Fibroblast of lung (primary cell): ENCODE data around the gene GHR. TPM values are rescaled to one million over a fixed set of nuclear protein-coding genes. Genes with fewer than 3 reads are reported as not detected.
A peak's percentile ranks its signal among the peaks of the same experiment; 100 is the strongest.

ENCODE experiments used
- DNase-seq, 2 donors: peaks; one replicate each; pipeline versions ENCODE4 v3.0.0 to v3.0.0-alpha.2; 2010; ENCODE audit warnings: low read depth in 2 of 2
- H2AFZ ChIP-seq: 2 replicates; pipeline ENCODE4 v1.5.1; 2012; ENCODE audit warnings: low read length, control low read depth, inconsistent platforms
- H3K27ac ChIP-seq: 2 replicates; pipeline ENCODE4 v1.5.1; 2011; ENCODE audit warnings: low read length, control low read depth; ENCODE audit not compliant: insufficient read depth
- H3K27me3 ChIP-seq: 2 replicates; pipeline ENCODE4 v1.5.1; 2011; ENCODE audit warnings: mild to moderate bottlenecking, low read length; ENCODE audit not compliant: control insufficient read depth, insufficient read depth
- H3K36me3 ChIP-seq: 2 replicates; pipeline ENCODE4 v1.5.1; 2011; ENCODE audit warnings: low read length; ENCODE audit not compliant: control insufficient read depth, insufficient read depth
- H3K4me1 ChIP-seq: 2 replicates; pipeline ENCODE4 v1.5.1; 2011; ENCODE audit warnings: low read length; ENCODE audit not compliant: control insufficient read depth, insufficient read depth; ENCODE audit errors: extremely low read depth
- H3K4me2 ChIP-seq: 2 replicates; pipeline ENCODE4 v1.5.1; 2011; ENCODE audit warnings: low read length, control low read depth; ENCODE audit not compliant: insufficient read depth; ENCODE audit errors: extremely low read depth
- H3K4me3 ChIP-seq, 4 experiments: fragments of 200-600 bp in 1 of 4; sonication (generic) in 1 of 4; replicated peaks in 1 of 4; 2 replicates each; pipeline ENCODE4 v1.5.1; 2011 to 2016; ENCODE audit warnings: low read length in 4 of 4, low read depth in 3 of 4, mild to moderate bottlenecking in 3 of 4, control low read depth in 2 of 4, inconsistent platforms in 1 of 4, mixed read lengths in 1 of 4; ENCODE audit not compliant: insufficient read depth in 1 of 4; ENCODE audit errors: control extremely low read depth in 1 of 4
- H3K79me2 ChIP-seq: 2 replicates; pipeline ENCODE4 v1.5.1; 2012; ENCODE audit warnings: mild to moderate bottlenecking, low read length, inconsistent platforms; ENCODE audit not compliant: control insufficient read depth, insufficient read depth
- H3K9ac ChIP-seq: 2 replicates; pipeline ENCODE4 v1.5.1; 2011; ENCODE audit warnings: mild to moderate bottlenecking, low read length, control low read depth; ENCODE audit not compliant: insufficient read depth
- H3K9me3 ChIP-seq: 2 replicates; pipeline ENCODE4 v1.5.1; 2012; ENCODE audit warnings: low read depth, low read length; ENCODE audit not compliant: control insufficient read depth, insufficient read depth
- H4K20me1 ChIP-seq: 2 replicates; pipeline ENCODE4 v1.5.1; 2011; ENCODE audit warnings: low read length; ENCODE audit not compliant: control insufficient read depth, insufficient read depth; ENCODE audit errors: extremely low read depth
- EZH2 ChIP-seq: IDR thresholded peaks from 2 replicates; pipeline ENCODE4 v1.5.1; 2012; ENCODE audit warnings: low read length, control low read depth, mild to moderate bottlenecking; ENCODE audit errors: missing control alignments
- polyA plus RNA-seq, 2 donors: library from polyadenylated mRNA; depleted of rRNA in 1 of 2; stranded (reverse) in 1 of 2; unstranded in 1 of 2; fragments of >200 nt; gene quantifications; 2 replicates each; pipeline ENCODE4 v1.2.1, GENCODE V29; 2011 to 2012; ENCODE audit warnings: missing spikeins in 1 of 2
- total RNA-seq: library from RNA; depleted of rRNA; stranded (reverse); fragments of >200 nt; gene quantifications from 2 replicates; pipeline ENCODE4 v1.2.1, GENCODE V29; 2014
- TF ChIP-seq, protein P1 (sequence below), 2 donors: IDR thresholded peaks in 1 of 2; conservative IDR thresholded peaks in 1 of 2; 1 replicate in 1 of 2; 2 replicates in 1 of 2; pipeline ENCODE4 v1.5.1; 2011 to 2012; ENCODE audit warnings: low read length in 2 of 2, control low read depth in 1 of 2, inconsistent platforms in 1 of 2, low read depth in 1 of 2, mild to moderate bottlenecking in 1 of 2

Gene GHR
- total and polyA plus RNA-seq, 2 donors (not counting 1 experiment from before 2014, with no cell fraction given) = 2.3 to 2.4 TPM

DNA sequence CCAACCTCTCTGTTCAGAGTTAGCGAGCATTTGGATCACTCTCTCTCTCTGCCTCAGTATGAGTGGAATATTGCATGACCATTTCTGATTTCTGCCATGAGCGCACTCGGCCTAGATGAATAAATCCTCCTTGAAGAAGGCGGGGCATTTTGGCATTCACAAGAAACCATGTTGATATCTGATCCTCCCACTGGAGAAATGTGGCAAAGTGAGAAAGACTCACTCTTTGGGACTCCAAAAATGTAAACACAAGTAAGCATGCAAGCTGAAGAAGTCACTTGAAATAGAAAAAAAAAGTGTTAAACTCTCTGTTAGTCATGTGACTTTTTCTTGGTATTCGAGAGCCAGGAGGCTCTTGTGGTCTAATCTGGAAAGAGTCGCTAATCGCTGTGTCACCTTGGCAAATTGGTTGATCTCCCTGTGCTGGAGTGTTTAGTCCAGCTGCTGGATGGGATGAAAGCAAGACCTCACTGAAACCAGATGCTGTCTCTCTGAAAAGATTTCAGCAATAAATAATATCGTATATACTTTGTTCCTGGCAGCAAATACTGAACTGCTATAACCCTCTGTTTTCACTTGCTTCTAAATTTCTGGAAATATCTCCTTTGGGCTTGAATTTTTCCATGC, 95.5 kb downstream of the GHR start:
- Histone ChIP-seq H3K9ac (no peak overlapping the region), H2AFZ (no peak overlapping the region), H3K79me2 (no peaks in the 10 kb centered on the region), H3K4me2 (no peak overlapping the region), H4K20me1 (no peaks in the 10 kb centered on the region), H3K9me3 (no peaks in the 10 kb centered on the region), H3K4me3 (no peak overlapping the region), H3K4me1 (no peaks in the 10 kb centered on the region), H3K27ac (no peak overlapping the region), H3K36me3 (no peaks in the 10 kb centered on the region), H3K27me3 (no peaks in the 10 kb centered on the region)
- peak in 1 of 2 donors; percentile 68 for DNase-seq
- TF ChIP-seq, protein P1, sequence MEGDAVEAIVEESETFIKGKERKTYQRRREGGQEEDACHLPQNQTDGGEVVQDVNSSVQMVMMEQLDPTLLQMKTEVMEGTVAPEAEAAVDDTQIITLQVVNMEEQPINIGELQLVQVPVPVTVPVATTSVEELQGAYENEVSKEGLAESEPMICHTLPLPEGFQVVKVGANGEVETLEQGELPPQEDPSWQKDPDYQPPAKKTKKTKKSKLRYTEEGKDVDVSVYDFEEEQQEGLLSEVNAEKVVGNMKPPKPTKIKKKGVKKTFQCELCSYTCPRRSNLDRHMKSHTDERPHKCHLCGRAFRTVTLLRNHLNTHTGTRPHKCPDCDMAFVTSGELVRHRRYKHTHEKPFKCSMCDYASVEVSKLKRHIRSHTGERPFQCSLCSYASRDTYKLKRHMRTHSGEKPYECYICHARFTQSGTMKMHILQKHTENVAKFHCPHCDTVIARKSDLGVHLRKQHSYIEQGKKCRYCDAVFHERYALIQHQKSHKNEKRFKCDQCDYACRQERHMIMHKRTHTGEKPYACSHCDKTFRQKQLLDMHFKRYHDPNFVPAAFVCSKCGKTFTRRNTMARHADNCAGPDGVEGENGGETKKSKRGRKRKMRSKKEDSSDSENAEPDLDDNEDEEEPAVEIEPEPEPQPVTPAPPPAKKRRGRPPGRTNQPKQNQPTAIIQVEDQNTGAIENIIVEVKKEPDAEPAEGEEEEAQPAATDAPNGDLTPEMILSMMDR (conservative IDR thresholded peaks at IDR 0.05 in 1 of 2, IDR thresholded peaks at IDR 0.05 in 1 of 2; ENCODE audit: low read depth in 1 of 2, low read length in 2 of 2) = no peak
- TF ChIP-seq EZH2 = no peak

DNA sequence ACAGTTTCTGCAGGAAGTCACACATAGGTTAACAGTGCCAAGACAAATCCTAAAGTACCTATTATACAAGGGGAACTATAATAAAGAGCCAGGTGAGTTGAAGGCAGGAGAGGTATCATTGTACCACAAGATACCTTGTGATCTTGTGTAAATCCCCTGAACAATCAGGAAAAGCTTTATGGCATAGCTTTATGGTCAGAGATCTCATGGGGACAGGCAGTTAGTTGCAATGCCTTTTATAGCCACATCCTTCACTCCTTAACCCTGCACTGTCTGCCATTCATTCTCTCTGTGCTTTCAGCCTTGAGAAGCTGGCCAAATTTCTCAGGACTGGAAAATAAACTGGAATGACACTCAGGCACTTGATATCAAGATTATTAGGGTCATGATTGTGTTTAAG, 97.0 kb downstream of the GHR start:
- H3K27ac ChIP-seq = no peak overlapping the region
- H3K36me3 ChIP-seq = no peaks in the 10 kb centered on the region
- no peak overlapping the region for H3K9ac ChIP-seq
- H3K4me1 ChIP-seq = no peaks in the 10 kb centered on the region
- H3K27me3 ChIP-seq = no peaks in the 10 kb centered on the region
- H3K9me3 ChIP-seq = no peaks in the 10 kb centered on the region
- no peaks in the 10 kb centered on the region for H3K79me2 ChIP-seq
- no peak overlapping the region for H2AFZ ChIP-seq
- no peaks in the 10 kb centered on the region for H4K20me1 ChIP-seq
- no peak overlapping the region for H3K4me2 ChIP-seq
- H3K4me3 ChIP-seq = no peak overlapping the region
- DNase-seq = no peak
- no peak for TF ChIP-seq EZH2
- TF ChIP-seq, protein P1 (conservative IDR thresholded peaks at IDR 0.05 in 1 of 2, IDR thresholded peaks at IDR 0.05 in 1 of 2; ENCODE audit: low read depth in 1 of 2, low read length in 2 of 2) = no peak

GRCh38 chr5:42520957-42521356, 97.7 kb downstream of the GHR start:
- no peak for DNase-seq

More at GRCh38 chr5:42520957-42521356, 97.7 kb downstream of the GHR start:
- Histone ChIP-seq H3K79me2 (no peaks in the 10 kb centered on the region), H3K4me1 (no peaks in the 10 kb centered on the region), H4K20me1 (no peaks in the 10 kb centered on the region), H3K4me2 (no peak overlapping the region), H3K4me3 (no peak overlapping the region), H3K9me3 (no peaks in the 10 kb centered on the region), H3K9ac (no peak overlapping the region), H2AFZ (no peak overlapping the region), H3K27me3 (no peaks in the 10 kb centered on the region), H3K27ac (no peak overlapping the region), H3K36me3 (no peaks in the 10 kb centered on the region)
- TF ChIP-seq, protein P1 (conservative IDR thresholded peaks at IDR 0.05 in 1 of 2, IDR thresholded peaks at IDR 0.05 in 1 of 2; ENCODE audit: low read depth in 1 of 2, low read length in 2 of 2) = no peak
- TF ChIP-seq EZH2 = no peak
